ENCODE data around the gene ARF1.

DNA sequence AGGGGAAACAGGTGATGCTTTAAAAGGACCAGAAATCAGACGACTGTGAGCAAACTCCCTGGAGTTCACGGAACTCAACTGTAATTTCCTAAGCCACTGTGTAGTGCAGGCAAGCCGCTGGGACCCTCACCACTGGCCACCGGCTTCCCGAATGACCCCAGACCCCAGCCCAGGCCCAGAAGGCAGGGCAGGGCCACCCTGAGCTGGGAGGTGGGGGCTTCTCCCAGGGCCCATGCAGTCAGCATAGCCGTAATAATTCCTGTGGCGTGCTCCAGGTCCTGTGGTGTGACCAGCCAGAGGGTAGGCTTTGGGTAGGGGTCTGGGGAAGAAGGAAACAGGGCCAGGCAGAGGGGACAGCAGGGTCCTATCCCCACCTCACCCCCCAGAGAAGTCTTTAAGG lies 3.5 kb upstream of the ARF1 start:
- TF ChIP-seq, protein P1, sequence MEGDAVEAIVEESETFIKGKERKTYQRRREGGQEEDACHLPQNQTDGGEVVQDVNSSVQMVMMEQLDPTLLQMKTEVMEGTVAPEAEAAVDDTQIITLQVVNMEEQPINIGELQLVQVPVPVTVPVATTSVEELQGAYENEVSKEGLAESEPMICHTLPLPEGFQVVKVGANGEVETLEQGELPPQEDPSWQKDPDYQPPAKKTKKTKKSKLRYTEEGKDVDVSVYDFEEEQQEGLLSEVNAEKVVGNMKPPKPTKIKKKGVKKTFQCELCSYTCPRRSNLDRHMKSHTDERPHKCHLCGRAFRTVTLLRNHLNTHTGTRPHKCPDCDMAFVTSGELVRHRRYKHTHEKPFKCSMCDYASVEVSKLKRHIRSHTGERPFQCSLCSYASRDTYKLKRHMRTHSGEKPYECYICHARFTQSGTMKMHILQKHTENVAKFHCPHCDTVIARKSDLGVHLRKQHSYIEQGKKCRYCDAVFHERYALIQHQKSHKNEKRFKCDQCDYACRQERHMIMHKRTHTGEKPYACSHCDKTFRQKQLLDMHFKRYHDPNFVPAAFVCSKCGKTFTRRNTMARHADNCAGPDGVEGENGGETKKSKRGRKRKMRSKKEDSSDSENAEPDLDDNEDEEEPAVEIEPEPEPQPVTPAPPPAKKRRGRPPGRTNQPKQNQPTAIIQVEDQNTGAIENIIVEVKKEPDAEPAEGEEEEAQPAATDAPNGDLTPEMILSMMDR (optimal IDR thresholded peaks at IDR 0.05 in 1 of 3, IDR thresholded peaks at IDR 0.05 in 1 of 3, conservative IDR thresholded peaks at IDR 0.05 in 1 of 3; ENCODE audit: extremely low read depth in 1 of 3, insufficient read depth in 2 of 3, low read length in 3 of 3), result no peak
- no peak for TF ChIP-seq EZH2 (IDR thresholded peaks at IDR 0.05; ENCODE audit: low read length)

All from keratinocyte (primary cell).